ENCODE results near the gene HIGD1B. TPM values are rescaled to one million over a fixed set of nuclear protein-coding genes. Genes with fewer than 3 reads are reported as not detected.

Gene HIGD1B
- total RNA-seq, 4 donors from 2014 or later = 0.96 TPM; not detected in 3

DNA sequence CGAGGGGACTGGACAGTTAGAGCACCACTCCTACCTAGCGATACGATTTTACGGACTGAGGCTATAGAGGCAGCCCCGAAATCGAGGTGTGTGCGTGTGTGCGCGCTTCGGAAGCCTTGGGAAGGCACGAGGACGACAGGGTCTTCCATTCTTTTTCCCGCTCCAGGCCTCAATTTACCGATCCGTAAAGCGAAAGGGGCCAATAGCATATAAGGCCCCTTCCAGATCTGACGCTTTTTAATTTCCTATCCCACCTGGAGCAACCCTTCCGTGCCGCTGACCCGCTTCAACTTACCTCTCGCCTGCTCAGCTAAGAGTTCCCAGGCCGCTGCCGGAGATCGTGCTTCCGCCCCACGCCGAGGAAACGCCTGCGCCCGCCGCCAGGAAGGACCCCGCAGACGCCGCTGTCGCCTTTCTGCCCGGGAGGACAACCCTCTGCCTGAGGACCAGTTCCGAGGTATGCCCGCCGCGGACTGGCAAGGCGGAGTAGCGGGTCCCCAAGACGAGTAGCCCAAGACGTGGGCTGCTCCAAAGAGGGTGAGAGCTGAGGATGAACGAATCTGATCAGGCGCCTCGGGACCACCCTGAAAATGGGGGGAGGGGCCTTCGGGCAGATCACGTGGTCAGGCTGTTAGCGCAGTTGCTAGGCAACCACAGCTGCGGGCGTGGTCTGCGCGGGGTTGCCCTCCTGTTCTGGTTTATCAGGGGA, 51.5 kb downstream of the HIGD1B start, which contains the start of gene EFTUD2:
EFTUD2 (minus strand) TSS at position 372 of the 709 bp plus-strand sequence. CDS start 4,924 bp downstream, outside the sequence.
- Histone ChIP-seq H3K4me1 (peaks cover 10 to 28% (median 20%) of the 10 kb centered on the region in 4 donors), H3K4me3 (peak within 1 kb of the TSS; percentile 35 to 88 (median 64)), H3K27me3 (no peaks in the 10 kb centered on the region), H3K27ac (peak within 1 kb of the TSS; percentile 86 to 93 (median 90)), H3K36me3 (peaks cover 0 to 2% (median under 1%) of the 10 kb centered on the region in 4 donors), H3K9me3 (no peaks in the 10 kb centered on the region)
- intact Hi-C loops (cut with DNase I; ENCODE audit: low total_unique reads) (no loop called here), in situ Hi-C loops (cut with MboI; ENCODE audit: low pct_ligation_motif_present in 1 of 4, low pct_unique_long_range_greater_than_20kb in 1 of 4, low sequenced_read_pairs in 3 of 4) (no loop called here)
- peak; percentile 93 for DNase-seq
- peak; percentile 76 to 82 (median 77) for TF ChIP-seq POLR2AphosphoS5 (IDR thresholded peaks at IDR 0.05)
- TF ChIP-seq, protein P1, sequence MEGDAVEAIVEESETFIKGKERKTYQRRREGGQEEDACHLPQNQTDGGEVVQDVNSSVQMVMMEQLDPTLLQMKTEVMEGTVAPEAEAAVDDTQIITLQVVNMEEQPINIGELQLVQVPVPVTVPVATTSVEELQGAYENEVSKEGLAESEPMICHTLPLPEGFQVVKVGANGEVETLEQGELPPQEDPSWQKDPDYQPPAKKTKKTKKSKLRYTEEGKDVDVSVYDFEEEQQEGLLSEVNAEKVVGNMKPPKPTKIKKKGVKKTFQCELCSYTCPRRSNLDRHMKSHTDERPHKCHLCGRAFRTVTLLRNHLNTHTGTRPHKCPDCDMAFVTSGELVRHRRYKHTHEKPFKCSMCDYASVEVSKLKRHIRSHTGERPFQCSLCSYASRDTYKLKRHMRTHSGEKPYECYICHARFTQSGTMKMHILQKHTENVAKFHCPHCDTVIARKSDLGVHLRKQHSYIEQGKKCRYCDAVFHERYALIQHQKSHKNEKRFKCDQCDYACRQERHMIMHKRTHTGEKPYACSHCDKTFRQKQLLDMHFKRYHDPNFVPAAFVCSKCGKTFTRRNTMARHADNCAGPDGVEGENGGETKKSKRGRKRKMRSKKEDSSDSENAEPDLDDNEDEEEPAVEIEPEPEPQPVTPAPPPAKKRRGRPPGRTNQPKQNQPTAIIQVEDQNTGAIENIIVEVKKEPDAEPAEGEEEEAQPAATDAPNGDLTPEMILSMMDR (IDR thresholded peaks at IDR 0.05) = peak in 2 of 5 experiments; percentile 38 to 59
- peak; percentile 67 for TF ChIP-seq POLR2A (IDR thresholded peaks at IDR 0.05)
- TF ChIP-seq EP300 (IDR thresholded peaks at IDR 0.05; ENCODE audit: low read depth) = no peak
- WGBS, 2 donors (ENCODE audit: low coverage in 1 of 2) = 0 to 6% methylated on average over 13 to 51 of the region's 54 CpGs

Small RNA genes within 50 kb of the gene (small RNA-seq; reads per million reads assigned to genes)
- gene RN7SL405P = 0 reads per million in 4 donors

Other genes starting within 250 kb of the HIGD1B start
- not detected for gene MEIOC, start 191.4 kb upstream of the HIGD1B start, total RNA-seq
- gene CCDC43, start 158.1 kb upstream of the HIGD1B start, total RNA-seq = 10 to 100 TPM in 3 of 4 donors, 1 to 10 TPM in 1; 2.0 to 16.1 (median 13.8) TPM
- gene DBF4B, start 139.2 kb upstream of the HIGD1B start, total RNA-seq = 1 to 10 TPM; 1.5 to 3.5 (median 2.5) TPM
- gene ADAM11, start 88.9 kb upstream of the HIGD1B start, total RNA-seq = 1 to 10 TPM in 1 of 4 donors, under 1 TPM in 3; 0.37 to 2.0 (median 0.72) TPM
- gene GJC1, start 17.6 kb upstream of the HIGD1B start, total RNA-seq = 10 to 100 TPM; 12.0 to 18.7 (median 14.7) TPM
- gene EFTUD2, start 51.6 kb downstream of the HIGD1B start, total RNA-seq = 100 to 1,000 TPM in 1 of 4 donors, 10 to 100 TPM in 3; 37.4 to 136 (median 65.4) TPM
- gene GFAP, start 67.6 kb downstream of the HIGD1B start, total RNA-seq = under 1 TPM in 1 of 4 donors, not detected in 3; 0.68 TPM
- gene KIF18B, start 99.9 kb downstream of the HIGD1B start, total RNA-seq = 1 to 10 TPM in 3 of 4 donors, under 1 TPM in 1; 0.82 to 7.6 (median 3.7) TPM
- 1 to 10 TPM in 2 of 4 donors, under 1 TPM in 1, not detected in 1; 0.55 to 6.8 (median 1.1) TPM for gene C1QL1, start 120.4 kb downstream of the HIGD1B start, total RNA-seq
- gene DCAKD, start 203.7 kb downstream of the HIGD1B start, total RNA-seq = 100 to 1,000 TPM in 1 of 4 donors, 10 to 100 TPM in 2, 1 to 10 TPM in 1; 9.4 to 144 (median 27.4) TPM
- 10 to 100 TPM; 16.1 to 83.8 (median 43.4) TPM for gene NMT1, start 213.4 kb downstream of the HIGD1B start, total RNA-seq